ENCODE results near the gene NEGR1.

Gene NEGR1

DNA sequence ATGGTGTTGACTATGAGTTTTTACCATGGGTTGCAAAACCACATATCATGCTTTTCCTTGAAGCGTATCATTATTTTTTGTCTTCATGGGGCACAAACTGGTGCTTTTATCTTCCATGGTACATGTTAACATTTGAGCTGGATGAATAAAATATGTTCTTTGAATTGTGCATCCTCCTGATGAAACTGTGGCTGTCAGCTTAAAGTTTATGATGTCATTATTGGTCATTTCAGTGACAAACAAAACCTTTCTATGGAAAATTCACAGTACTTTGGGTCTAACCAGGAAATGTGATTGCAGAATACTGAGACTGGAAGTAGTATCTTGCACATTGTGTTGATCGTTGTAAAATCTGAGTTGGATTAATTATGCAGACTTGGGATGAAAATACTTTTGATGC is 909.8 kb downstream of the NEGR1 start:
- DNase-seq, result no peak

DNA sequence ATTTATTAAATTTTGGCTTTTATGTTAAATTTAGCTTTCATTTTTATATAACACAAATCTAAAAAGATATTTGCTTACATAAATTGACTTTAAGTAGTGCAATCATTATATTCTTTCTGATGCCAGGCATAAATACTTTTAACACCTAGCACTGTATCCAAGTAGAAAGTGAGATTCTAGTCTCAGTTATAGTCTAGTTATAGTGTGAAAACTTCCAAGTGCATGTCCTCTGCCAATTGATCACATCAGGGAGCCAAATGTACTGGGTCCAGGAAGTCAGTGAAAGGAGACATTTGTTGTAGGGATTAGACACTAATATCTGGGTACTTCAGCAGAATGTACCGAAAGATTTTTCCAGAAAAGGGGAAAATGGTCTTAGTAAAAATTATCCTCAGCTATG is 910.8 kb downstream of the NEGR1 start:
- DNase-seq, result no peak

DNA sequence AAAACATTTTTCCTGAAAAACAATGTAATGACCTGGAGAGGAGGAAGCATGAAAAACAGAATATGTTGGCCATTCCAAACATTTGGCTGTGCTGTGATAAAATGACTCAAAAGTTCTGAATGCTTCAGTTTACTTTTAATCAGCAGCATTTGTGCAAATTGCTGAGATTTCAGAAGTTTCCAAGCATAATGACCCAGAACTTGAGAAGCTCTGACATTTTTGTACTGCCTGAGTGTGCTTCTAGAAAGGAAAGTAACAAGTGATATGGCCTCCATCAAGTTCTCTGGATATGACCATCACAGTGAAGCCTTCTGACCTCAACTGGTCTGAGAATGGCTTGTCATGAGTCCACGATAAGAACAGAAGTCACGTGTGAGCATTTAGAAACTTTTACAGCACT is 918.1 kb downstream of the NEGR1 start:
- no peak for DNase-seq

DNA sequence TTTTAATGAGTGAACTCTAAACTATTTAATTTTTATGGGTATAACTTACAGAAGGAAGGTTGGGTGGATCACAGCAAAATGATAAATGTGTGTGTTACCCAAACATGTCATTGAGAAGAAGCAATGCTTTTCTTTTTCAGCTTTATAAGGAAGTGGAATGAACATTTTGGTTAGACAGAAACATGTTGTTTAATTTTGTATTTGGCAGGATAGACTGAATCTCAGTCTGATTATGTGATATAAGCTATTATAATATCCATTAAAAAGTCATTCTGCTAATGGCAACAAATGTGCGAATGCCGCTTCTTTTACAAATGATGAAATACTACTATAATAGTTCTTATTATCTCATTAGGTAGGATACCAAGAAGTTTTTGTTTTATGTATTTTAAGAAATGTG is 919.6 kb downstream of the NEGR1 start:
- DNase-seq, result no peak

DNA sequence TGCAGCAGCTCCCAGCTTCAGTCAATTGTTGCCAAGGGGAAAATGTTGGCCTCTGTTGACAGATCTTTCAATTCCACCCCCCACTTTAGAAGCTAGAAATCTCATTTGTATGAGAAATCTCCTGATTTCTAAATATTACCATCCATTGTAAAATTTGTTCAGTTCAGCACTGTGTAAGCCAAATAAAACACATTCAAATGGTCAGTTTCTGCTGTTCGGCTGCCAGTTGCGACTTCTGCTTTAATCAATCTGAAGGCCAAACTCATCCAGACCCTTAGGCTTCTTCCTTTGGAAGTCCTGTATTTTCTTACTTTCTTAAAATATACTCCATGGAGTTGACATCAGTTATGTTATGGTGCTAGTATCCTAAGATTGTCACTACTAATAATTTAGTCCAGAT is 920.3 kb downstream of the NEGR1 start:
- DNase-seq, result no peak

DNA sequence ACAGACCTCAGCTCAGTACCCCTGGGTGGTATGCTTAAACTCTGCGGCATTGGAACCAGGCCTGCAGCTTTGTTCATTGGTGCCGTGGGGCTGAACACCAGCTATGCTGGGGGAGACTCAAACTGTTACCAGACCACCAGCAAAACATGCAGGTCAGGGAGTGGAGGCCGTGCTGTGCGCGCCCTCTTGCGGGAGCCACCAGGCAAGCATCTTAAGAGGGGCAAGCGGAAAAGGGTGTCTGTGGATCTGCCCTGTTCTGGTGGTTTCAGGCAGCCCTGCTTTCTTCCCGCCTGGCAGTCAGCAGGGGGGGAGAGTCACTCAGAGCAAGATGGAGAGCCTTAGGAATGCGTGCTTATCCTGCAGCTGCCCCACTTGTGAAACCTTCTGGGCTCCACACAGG is 924.6 kb downstream of the NEGR1 start:
- DNase-seq, result no peak

DNA sequence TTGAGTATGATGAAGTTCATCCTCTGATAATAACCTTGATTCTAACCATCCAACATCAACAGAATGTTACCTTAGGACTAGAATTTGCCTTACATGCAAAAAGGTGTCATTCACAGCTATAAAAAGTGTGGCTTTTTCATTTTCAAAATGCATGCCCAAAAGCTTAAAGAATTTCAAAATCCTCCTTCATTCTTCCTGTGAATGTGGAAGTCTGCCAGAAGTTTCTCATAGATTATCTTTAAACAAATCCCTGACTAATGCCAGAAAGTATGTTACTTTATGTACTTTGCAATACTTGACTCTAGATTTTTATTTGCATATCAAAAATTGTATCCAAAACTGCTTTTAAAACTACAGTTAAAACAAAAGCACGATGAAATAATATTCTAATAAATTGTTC is 930.9 kb downstream of the NEGR1 start:
- no peak for DNase-seq

DNA sequence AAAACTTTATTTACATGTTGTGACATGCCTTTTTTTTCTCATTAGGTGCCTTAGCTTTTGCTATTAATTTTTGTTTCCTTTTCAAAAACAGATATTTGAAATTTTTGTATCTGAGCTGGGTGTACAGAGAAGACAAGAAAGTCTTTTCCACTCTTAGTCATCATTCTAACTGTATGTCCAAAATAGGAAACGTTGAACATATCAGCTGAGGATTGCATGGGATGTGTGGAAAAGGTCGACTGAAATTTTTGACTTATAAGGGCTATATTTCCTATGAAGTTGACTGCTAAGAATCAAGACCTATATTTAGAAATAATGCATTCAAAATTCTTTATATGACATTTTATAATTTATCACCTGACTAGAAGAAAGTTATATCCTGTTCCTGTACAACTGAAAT is 931.5 kb downstream of the NEGR1 start:
- DNase-seq, result no peak

DNA sequence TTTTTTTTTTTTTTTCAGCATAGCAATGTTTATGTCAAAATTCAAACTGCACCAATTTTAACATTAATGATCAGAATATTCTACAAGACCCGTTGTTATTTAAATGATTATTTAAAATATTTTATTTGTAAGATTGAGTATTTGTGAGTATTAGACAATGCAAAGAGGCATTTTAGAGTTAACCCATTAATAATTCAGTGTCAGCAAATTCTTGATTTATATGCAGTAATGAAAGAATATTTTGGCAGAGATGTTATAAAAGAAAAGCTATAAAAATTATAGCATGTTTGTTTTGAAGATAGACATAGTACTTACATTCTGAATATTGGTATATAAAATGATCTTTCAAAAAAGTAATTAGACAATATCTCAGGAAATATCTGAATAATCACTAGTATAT is 932.0 kb downstream of the NEGR1 start:
- no peak for DNase-seq

All from hypothalamus (tissue), 51 donors.